Endothelial cell of hepatic sinusoid (primary cell): ENCODE measurements around the gene CDC42BPG.

ENCODE experiments used
- in situ Hi-C: cut with HindIII; loops from 2 replicates; pipeline ENCODE4 v1.10.0; 2017; ENCODE audit warnings: low sequenced_read_pairs

The CDC42BPG gene

DNA sequence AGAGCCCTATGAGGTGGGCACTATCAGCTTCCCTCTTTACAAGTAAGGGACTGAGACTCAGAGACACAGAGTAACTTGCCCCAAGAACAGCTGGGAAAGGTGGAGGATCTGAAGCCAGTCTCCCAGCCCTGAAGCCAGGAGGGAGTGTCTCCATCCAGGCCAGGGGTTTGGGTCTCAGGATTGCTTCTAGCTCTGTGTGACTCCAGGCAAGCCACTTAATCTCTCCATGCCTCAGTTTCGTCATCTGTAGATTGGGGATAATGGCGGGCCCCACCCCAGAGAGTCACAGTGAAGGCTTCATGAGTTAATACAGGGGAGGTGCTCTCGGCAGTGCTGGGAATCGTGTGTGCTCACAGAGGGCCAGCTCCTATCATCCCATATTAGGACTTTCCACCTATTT lies 52.0 kb downstream of the CDC42BPG start:
- in situ Hi-C loops, result loop anchor here (5.0 kb wide), 2 partner anchors 100 to 140 kb away; no protein-coding TSS in a partner anchor

DNA sequence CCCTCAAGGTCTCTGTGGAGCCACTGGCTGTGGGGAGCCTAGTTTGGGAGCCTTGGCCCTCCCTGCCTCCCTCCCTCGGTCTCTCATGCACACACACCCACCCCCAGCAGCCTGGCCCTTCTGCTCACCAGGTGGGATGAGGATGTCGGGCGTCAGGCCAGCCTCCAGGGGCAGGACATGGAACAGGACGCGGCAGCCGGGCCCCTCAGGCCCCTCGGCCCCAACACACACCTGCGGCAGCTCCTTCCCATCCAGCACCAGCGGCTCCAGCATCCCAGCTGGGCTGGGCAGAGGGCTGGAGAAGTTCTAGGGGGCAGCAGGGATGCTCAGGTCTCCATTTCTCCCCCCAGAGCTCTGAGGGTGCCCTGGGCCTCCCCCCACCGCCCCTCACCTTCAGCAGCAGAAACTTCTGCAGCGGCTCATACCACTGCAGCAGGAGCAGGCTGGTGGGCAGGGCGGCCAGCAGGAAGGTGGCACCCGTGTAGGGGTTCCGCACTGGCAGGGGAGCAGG lies 52.6 kb downstream of the CDC42BPG start:
- in situ Hi-C loops, result loop anchor here (5.0 kb wide), 2 partner anchors 100 to 140 kb away; no protein-coding TSS in a partner anchor

DNA sequence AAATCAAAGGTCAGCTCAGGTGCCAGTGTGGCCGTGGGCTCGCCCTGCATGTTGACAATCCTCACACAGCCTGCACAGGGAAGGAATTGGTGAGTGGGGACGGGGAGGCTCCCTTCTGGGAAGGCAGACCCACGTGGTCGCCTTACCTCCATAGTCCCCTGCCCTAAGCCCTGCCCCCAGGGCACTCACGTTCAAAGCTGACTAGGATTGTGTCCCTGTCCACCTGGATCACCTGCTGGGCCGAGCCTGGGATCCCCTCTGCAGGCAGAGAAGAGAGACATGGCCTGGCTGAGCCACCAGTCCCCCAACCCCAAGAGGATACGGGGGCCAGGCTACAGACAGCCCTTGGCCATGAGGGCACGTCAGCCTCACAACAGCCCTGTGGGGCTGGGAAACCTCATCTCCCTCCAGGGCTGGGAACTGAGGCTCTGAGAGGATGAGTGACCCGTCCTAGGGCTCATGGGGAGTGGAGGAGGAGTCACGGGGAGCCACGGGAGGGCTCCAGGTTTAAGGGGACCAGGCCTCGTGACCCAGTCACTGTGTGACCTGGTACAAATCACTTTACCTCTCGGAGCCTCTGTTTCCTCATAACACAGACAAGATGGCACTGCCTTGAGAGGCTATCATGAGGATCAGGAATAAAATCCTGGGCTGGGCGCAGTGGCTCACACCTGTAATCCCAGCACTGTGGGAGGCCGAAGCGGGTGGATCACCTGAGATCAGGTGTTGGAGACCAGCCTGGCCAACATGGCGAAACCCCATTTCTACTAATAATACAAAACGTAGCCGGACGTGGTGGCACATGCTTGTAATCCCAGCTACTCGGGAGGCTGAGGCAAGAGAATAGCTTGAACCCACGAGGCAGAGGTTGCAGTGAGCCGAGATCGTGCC lies 54.0 kb downstream of the CDC42BPG start:
- in situ Hi-C loops, result loop anchor here (5.0 kb wide), 2 partner anchors 102 to 142 kb away; no protein-coding TSS in a partner anchor

DNA sequence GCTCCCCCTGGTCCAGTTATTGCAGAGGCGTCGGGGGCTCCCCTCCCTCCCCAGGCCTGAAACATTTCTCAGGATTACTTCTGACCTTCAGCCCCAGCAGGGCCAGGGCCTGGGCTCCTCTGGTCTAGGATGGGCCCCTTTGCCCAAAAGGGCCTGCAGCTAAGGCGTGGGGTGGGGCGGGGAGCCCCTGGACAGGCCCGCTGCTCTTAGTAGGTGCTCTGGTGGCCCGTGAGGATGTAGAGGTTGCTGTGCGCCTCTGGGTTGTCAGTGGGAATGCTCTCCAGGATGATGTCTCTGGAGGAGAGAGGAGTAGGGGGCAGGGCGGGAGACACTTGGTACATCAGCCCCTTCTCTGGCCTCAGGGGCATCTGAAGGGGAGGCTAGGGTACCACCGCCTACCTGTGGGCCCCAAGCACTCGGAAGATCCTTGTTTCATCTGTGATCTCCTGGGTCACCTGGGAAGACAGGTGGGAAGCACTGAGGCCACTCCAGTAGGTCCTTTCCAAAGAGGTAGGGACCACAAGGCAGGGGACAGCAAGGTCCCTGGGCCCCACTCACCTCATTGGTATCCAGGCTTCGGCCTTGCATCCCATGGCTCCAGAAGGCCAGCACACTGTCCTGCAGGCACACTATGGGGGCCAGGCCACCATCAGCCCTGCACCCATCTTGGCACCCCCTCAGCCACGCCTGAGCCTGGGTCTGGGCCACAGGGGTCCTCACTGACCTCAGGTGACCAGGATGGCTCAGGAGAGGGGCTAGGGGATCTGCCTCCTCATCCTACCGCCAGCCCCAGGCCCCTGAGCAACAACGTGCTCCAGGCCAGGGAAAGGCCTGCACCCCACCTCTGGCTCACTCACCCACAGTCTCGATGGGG lies 54.9 kb downstream of the CDC42BPG start:
- in situ Hi-C loops, result loop anchor here (5.0 kb wide), 2 partner anchors 103 to 143 kb away; no protein-coding TSS in a partner anchor

DNA sequence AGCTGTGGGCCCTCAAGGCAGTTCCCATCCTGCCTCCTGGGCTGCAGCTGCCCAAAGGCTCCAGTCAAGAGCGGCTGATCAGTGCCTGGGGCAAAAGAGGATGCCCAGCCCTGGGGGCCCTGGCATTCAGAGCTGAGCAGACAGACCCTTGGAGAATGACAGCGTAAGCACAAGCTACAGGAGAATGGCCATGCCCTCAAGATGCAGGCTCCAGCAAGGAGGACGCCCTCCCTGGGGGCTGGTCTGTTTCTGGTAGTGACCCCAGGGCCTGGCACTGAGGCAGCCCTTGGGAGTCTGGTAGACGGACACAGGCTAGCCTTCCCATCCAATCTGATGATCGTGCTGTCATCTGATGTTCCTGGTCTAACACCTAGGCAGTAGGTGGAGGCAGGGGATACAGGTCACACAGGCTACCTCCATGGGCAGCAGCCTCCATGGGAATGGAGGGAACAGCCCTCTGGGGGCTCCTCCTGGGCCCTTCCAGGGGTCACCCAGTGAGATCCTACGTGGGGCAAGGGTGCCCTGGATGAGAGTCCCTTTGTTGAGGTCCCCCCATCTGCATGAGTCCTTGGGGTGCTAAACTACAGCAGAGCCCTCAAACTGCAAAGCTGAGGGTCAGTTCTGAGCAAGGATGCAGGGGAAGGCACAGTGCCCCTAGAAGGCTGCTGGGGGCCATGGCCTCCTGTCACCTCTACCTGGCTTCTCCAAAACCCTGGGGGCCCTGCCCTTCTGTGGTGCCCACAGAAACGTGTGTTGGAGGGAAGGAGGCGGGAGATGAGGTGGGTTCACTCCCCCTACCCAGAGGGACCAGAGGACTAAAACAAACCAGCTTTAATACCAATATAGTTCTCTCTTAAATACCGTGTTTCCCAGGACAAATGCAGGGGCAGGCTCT lies 55.9 kb downstream of the CDC42BPG start:
- in situ Hi-C loops, result no loop called here

DNA sequence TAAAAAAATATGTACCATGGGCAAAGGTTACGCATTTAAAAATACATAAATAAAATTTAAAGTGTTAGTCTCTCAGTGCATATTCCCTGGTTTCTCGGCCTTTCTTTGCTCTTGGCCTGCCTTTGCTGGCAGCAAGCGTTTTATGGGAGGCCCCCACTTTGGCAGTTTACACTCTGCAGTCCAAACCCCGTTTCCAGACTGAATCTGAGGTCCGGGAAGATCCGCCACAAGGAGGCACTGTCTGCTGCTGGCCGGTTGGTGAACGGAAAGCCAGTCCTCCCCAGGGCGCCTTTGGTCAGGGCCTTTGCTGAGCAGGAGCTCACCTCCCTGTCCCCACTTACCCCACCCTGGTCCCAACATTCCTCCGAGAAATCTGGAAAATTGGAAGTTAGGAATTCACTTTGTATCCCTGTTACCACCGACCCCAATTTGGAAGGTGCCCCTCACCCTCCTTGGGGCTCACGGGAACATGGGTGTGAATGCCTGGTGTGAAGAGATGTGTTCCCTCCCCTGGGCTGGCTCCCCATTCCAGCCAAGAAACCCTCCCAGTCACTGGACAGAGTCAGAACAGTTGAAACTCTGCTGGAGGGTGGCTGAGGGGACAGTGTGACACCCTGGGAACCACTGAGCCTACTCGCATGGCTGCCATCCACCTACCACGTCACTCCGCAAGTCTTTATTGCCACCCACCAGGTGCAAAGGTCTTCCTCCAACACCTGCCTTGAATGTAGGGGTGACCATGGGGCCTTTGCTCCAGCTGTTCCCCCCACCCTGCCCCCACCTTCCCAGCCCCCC lies 56.7 kb downstream of the CDC42BPG start:
- in situ Hi-C loops, result no loop called here

DNA sequence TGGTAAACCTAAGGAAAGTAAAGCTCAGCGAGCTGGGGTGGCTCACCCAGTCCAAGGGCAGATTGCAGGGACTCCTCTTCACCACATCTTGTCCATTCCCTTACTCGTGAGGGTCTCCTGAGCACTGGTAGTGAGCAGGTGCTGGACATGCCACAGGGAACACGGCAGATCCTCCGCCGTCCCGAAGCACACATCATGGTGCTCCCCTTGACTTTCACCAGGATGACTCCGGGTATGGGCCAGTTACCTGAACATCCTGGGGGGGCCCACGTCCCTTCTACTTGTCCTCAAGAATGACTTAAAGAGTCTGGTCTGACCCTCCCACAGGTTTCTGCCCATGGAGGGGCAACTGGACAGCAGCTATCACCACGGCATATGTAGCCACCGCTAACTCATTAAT lies 58.1 kb downstream of the CDC42BPG start:
- in situ Hi-C loops, result no loop called here

DNA sequence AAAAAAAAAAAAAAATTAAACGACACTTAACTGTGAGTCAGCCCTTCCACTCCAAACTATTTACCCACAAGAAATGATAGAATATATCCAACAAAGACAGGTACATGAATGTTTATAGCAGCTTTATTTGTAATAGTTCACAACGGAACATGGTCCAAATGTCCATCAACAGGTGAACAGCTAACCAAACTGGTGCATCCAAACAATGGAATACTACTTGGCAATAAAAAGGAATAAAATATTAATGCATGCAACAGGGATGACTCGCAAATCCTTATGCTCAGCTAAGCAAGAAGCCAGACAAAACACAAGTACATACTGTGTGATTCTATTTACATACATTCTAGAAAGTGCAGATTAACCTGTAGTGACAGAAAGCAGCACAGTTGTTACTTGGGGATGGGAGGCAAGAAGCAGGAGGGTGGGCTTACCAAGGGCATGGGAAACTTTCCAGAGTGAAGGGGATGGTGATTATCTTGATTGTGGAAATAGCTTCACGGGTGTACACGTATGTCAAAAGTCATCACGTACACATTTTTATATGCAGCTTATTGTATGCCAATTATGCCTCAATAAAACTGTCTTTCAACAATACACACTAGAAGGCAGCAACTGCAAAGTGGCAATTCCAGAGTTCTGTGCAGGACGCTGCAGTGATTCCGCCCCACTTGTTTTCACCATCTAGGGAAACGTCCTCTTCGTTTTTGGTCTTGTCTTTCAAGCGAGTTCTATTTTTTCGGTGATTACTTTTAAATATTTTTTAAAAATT lies 59.5 kb downstream of the CDC42BPG start:
- in situ Hi-C loops, result no loop called here

DNA sequence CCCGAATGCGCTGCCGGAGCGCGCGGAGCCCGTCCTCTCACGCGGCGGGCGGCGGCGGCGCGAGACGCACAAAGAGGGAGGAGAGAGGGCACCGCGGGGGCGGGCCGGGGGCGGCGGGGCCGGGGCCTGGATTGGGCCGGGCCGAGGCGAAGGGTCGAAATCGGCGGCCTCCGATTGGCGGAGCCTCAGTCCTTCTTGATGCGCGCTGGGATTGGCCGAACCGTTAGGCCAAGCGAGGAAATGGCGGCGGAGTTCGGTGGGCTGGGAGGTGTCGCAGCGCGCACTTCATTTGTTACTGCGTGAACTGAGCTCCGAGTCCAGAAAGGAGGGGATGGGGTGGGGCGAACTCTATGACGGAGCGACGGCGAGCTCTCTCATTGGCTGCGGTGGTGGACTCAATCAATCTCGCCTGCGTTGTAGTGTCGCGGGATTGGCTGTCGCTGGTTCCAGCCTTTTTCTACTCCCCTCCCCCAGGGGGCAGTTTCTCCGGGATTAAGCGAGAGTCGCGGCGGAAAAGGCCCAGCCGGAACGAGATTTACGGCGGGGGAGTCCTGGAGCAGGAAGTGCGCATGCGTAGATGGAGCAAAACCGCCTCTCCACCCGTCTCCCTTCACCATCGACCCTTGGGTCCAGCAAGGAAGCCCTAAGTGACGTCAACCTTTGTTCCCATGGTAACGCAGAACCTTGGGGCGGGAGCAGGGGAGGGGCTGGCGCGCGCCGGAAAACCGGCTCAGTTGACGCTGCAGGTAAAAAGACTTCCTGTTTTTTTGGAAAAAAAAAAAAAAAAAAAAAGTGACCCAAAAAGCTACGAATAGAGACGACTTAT lies 65.8 kb downstream of the CDC42BPG start, which contains the start of gene SF1:
Gene SF1, minus strand, starts transcription at position 70 of the 826 bp plus-strand sequence. CDS start 150 bp downstream, outside the sequence.
- in situ Hi-C loops, result loop anchor here (10.0 kb wide), 1 partner anchor 76 kb away; no protein-coding TSS in a partner anchor

DNA sequence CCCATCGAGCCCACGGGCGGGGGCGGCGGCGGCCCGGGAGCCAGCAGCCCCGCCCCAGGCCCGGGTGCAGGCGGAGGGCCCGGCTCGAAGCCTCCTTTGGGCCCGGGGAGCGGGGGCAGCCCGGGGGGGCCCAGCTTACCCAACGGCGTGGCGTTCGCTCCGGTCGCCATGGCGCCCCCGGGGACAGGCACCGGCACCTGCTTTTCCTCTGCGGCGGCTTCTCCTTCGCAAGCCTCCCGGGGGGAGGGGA lies 66.3 kb downstream of the CDC42BPG start:
- in situ Hi-C loops, result loop anchor here (10.0 kb wide), 1 partner anchor 77 kb away; no protein-coding TSS in a partner anchor

DNA sequence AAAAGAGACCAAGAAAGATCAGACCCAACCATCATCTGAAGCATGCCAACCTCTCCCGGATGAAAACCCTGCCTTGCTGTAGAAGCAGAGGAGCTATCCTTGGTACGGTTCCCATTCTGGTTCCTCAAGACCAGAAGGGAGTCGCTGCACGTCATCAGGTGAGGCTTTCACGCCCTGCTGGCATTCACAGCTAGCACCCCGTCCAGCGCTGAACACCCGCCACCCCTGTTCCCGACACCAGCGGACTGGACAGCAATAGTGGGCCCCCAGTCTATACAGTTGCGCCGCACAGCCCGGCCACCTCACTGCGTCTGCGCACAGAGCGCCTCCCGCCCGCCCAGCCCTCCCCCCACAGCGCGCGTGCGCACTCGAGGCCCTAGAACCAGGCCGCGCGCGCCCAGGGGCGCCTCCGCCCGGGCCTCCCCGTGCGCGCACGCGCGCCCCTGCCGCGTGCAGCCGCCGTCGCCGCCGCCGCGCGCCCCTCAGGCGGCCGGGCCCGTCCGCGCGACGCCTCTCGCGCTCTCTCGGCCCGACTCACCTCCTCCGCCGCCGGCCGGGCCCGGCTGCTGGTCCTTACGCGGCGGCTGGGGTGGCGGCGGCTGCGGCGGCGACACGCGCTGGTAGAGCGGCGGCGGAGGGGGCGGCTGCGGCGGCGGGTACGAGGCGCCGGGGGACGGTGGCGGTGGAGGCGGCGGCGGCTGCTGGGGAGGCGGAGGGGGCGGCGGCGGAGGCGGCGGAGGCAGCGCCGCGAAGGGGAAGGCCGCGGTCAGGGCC lies 66.8 kb downstream of the CDC42BPG start:
- in situ Hi-C loops, result loop anchor here (10.0 kb wide), 1 partner anchor 77 kb away; no protein-coding TSS in a partner anchor

DNA sequence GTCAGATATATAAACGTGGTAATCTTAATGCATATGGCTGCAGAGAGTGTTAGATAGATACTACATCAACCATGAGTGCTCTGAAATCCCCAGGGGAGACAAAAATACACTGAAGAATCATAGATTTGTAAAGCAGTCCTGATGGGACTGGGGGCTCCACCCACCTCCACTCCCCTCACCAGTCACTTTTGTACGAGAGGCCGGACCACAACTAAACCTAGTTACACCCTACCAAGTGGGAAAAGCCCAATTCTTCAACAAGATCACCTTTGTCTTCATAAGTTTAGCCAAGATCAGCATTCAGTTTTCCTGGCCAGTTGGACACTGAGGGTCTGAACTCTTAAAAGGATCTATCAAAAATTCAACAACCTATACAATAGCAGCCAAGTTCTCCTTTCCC lies 67.6 kb downstream of the CDC42BPG start:
- in situ Hi-C loops, result loop anchor here (10.0 kb wide), 1 partner anchor 78 kb away; no protein-coding TSS in a partner anchor

DNA sequence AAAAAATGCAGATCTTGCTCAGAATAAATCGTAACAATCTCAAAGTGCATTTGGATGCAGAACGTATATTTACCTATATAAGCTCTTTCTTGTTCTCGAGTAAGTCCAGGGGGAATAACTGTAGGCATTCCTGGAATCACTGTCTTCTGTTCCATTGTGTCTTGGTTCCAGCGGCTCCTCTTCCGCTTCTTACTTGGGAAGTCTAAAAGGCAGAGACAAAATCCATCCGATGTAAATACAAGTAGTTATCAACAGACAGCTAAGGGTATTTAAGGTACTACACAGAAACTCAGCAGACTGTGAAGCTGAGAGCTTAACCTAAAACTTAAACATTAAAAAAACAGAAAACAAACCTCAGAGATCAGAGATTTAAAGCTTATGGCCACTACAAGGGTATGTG lies 68.0 kb downstream of the CDC42BPG start:
- in situ Hi-C loops, result loop anchor here (10.0 kb wide), 1 partner anchor 78 kb away; no protein-coding TSS in a partner anchor

DNA sequence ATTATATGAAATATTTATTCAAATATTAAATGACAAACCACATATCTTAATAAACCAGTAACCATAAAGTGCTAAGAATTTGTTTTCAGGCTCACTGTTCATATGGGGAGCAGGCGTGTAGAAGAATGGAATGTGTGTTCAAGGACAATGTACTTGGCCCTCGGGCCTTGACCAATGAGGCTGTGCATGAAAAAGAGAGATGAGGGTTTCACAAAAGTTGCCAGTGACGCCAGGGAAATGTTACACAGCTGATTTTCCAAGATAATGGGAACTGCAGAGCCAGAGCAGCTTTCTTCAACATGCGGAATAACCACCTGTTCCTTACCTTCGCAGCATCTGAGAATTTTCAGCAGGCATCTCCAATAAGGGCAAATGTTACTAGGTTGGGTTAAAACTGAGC lies 70.3 kb downstream of the CDC42BPG start:
- in situ Hi-C loops, result loop anchor here (10.0 kb wide), 1 partner anchor 81 kb away; no protein-coding TSS in a partner anchor
